Measurements from ENCODE around the gene C10orf90. TPM values are rescaled to one million over a fixed set of nuclear protein-coding genes. Genes with fewer than 3 reads are reported as not detected.

C10orf90 gene
- total RNA-seq, 1 donor from 2014 or later = not detected

GRCh38 chr10:126518218-126519080 is 152.0 kb downstream of the C10orf90 start:
- Mint-ChIP-seq H3K4me1 (ENCODE audit: low read depth) (no peaks in the 10 kb centered on the region), H3K27me3 (peaks cover 18% of the 10 kb centered on the region), H3K9me3 (ENCODE audit: low read depth) (no peaks in the 10 kb centered on the region), H3K27ac (no peak overlapping the region), H3K36me3 (ENCODE audit: insufficient read depth) (no peaks in the 10 kb centered on the region), H3K4me3 (ENCODE audit: low read depth) (no peak overlapping the region)
- no peak for DNase-seq (ENCODE audit: low spot score, unreplicated experiment)
- TF ChIP-seq, protein P1, sequence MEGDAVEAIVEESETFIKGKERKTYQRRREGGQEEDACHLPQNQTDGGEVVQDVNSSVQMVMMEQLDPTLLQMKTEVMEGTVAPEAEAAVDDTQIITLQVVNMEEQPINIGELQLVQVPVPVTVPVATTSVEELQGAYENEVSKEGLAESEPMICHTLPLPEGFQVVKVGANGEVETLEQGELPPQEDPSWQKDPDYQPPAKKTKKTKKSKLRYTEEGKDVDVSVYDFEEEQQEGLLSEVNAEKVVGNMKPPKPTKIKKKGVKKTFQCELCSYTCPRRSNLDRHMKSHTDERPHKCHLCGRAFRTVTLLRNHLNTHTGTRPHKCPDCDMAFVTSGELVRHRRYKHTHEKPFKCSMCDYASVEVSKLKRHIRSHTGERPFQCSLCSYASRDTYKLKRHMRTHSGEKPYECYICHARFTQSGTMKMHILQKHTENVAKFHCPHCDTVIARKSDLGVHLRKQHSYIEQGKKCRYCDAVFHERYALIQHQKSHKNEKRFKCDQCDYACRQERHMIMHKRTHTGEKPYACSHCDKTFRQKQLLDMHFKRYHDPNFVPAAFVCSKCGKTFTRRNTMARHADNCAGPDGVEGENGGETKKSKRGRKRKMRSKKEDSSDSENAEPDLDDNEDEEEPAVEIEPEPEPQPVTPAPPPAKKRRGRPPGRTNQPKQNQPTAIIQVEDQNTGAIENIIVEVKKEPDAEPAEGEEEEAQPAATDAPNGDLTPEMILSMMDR (IDR thresholded peaks at IDR 0.05; ENCODE audit: unreplicated experiment) = no peak

DNA sequence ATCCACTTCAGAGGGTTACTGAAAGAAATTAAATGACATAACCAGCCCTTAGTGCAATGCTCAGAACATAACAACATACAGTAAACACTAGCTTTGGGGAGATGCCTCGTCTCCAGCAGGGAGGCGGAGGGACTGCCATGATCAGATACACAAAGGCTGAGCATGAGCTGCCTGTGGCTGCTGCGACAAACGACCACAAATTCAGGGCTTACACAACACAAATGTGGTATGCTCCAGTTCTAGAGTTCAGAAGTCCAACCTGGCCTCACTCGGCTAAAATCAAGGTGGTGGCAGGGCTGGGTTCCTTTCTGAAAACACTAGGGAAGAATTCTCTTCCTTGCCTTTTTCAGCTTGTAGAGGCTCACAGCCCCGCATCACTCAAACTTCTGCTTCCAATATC is 154.0 kb downstream of the C10orf90 start:
- no peaks in the 10 kb centered on the region for H3K36me3 Mint-ChIP-seq (ENCODE audit: insufficient read depth)
- TF ChIP-seq, protein P1 (IDR thresholded peaks at IDR 0.05; ENCODE audit: unreplicated experiment) = no peak
- H3K4me1 Mint-ChIP-seq (ENCODE audit: low read depth) = no peaks in the 10 kb centered on the region
- H3K27ac Mint-ChIP-seq = no peak overlapping the region
- DNase-seq (ENCODE audit: low spot score, unreplicated experiment) = no peak
- H3K27me3 Mint-ChIP-seq = peaks cover 19% of the 10 kb centered on the region
- no peaks in the 10 kb centered on the region for H3K9me3 Mint-ChIP-seq (ENCODE audit: low read depth)
- H3K4me3 Mint-ChIP-seq (ENCODE audit: low read depth) = no peak overlapping the region

DNA sequence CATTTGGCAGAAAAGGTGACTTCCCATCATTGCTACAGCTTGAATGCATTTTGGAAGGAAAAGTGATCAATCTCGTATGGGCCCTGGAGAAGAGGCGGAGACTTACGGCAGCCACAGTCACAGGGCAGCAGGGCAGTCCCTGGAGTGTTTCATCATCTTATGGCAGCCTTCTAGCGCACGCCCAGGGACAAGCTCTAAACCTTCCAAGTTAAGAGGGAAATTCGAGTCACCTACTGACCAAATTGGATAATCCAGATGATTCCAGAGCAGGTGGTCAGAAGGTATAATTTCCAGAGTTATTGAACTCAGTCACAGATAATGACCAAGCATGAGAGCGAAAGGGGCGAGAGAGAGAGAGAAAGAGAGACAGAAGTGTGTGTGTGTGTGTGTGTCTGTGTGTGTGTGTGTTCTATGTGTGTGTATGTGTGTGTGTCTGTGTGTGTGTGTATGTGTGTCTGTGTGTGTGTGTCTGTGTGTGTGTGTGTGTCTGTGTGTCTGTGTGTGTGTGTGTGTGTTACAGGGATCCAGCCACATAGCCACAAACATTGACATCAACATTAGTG is 158.5 kb downstream of the C10orf90 start:
- Mint-ChIP-seq H3K4me3 (ENCODE audit: low read depth) (no peak overlapping the region), H3K27ac (no peak overlapping the region), H3K36me3 (ENCODE audit: insufficient read depth) (no peaks in the 10 kb centered on the region), H3K27me3 (peaks cover 29% of the 10 kb centered on the region), H3K9me3 (ENCODE audit: low read depth) (no peaks in the 10 kb centered on the region), H3K4me1 (ENCODE audit: low read depth) (no peaks in the 10 kb centered on the region)
- TF ChIP-seq, protein P1 (IDR thresholded peaks at IDR 0.05; ENCODE audit: unreplicated experiment) = no peak
- no peak for DNase-seq (ENCODE audit: low spot score, unreplicated experiment)

GRCh38 chr10:126509182-126509581 is 161.3 kb downstream of the C10orf90 start:
- H3K4me3 Mint-ChIP-seq (ENCODE audit: low read depth) = no peak overlapping the region
- TF ChIP-seq, protein P1 (IDR thresholded peaks at IDR 0.05; ENCODE audit: unreplicated experiment) = no peak
- no peaks in the 10 kb centered on the region for H3K4me1 Mint-ChIP-seq (ENCODE audit: low read depth)
- no peak for DNase-seq (ENCODE audit: low spot score, unreplicated experiment)
- H3K27ac Mint-ChIP-seq = no peak overlapping the region
- no peaks in the 10 kb centered on the region for H3K9me3 Mint-ChIP-seq (ENCODE audit: low read depth)
- H3K36me3 Mint-ChIP-seq (ENCODE audit: insufficient read depth) = no peaks in the 10 kb centered on the region
- peaks cover 32% of the 10 kb centered on the region for H3K27me3 Mint-ChIP-seq

DNA sequence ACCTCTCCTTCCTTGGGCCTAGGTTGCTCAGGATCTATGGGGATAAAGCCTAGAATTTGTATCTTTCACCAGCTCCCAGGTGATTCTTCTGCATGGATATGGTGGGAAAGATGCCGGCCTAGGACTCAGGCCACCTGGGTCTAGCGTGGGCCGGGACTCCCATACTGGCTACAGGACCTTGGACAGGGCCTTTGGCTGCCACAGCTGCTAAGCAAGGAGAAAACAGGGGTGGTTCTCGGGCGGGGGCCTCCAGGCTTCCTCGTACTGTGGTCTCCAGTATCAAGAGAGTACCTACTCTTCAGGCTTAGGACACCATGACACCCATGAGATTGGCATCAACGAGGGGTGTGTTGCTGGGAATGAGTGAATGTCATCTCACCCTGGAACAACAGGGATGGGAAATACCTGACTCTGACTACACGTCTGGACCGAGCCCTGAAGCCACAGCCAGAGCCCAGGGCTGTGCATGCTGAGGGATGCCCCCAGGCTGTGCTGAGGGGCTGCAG is 161.9 kb downstream of the C10orf90 start:
- H3K9me3 Mint-ChIP-seq (ENCODE audit: low read depth) = no peaks in the 10 kb centered on the region
- no peaks in the 10 kb centered on the region for H3K4me1 Mint-ChIP-seq (ENCODE audit: low read depth)
- H3K36me3 Mint-ChIP-seq (ENCODE audit: insufficient read depth) = no peaks in the 10 kb centered on the region
- peaks cover 37% of the 10 kb centered on the region for H3K27me3 Mint-ChIP-seq
- no peak overlapping the region for H3K4me3 Mint-ChIP-seq (ENCODE audit: low read depth)
- no peak overlapping the region for H3K27ac Mint-ChIP-seq
- TF ChIP-seq, protein P1 (IDR thresholded peaks at IDR 0.05; ENCODE audit: unreplicated experiment) = no peak
- peak; percentile 26 for DNase-seq (ENCODE audit: low spot score, unreplicated experiment)
